Subcutaneous adipose tissue (tissue), 4 donors: Measurements from ENCODE around the gene BTG2. TPM values are rescaled to one million over a fixed set of nuclear protein-coding genes. Genes with fewer than 3 reads are reported as not detected.

Source experiments
- total RNA-seq, 4 donors: library from RNA; depleted of rRNA; stranded (reverse); fragments of >200 nt; gene quantifications; one replicate each; pipeline ENCODE4 v1.1.0, GENCODE V29; 2016
- TF ChIP-seq, protein P1 (sequence below): fragments of 450-650 bp; IDR thresholded peaks from one replicate; pipeline ENCODE4 v1.5.1; 2016; ENCODE audit warnings: low read depth, mild to moderate bottlenecking, control low read depth, antibody characterized with exemption, moderate library complexity

Gene BTG2
- total RNA-seq, 4 donors from 2014 or later, result 68.5 to 121 (median 80.4) TPM

DNA sequence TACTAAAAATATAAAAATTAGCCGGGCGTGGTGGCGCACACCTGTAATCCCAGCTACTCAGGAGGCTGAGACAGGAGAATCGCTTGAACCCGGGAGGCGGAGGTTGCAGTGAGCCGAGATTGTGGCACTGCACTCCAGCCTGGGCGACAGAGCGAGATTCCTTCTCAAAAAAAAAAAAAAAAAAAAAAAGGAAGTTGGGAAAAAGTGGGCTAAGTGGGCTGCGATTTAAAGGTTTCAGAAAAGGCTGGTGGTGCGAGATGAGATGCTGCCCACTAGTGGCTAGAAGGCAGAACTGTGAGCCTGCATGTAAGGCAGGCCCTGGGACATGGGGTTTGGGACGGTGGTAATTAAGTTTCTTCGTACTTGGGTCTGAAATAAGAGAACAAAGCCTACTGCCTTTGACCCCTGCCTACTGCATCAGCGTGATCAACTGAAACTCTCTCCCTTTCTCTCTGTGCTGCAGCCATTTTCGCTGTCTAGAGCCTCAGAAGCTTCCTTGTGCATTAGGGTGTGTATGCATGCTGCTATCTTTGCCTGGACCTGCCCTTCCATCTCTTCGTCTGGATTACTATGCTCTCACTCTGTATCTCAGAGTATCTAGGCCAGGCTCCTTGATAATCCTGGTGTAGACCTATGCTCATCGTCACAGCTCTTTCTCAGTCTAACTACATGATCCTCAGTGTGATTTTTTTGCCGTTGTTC is 33.2 kb downstream of the BTG2 start:
- TF ChIP-seq, protein P1, sequence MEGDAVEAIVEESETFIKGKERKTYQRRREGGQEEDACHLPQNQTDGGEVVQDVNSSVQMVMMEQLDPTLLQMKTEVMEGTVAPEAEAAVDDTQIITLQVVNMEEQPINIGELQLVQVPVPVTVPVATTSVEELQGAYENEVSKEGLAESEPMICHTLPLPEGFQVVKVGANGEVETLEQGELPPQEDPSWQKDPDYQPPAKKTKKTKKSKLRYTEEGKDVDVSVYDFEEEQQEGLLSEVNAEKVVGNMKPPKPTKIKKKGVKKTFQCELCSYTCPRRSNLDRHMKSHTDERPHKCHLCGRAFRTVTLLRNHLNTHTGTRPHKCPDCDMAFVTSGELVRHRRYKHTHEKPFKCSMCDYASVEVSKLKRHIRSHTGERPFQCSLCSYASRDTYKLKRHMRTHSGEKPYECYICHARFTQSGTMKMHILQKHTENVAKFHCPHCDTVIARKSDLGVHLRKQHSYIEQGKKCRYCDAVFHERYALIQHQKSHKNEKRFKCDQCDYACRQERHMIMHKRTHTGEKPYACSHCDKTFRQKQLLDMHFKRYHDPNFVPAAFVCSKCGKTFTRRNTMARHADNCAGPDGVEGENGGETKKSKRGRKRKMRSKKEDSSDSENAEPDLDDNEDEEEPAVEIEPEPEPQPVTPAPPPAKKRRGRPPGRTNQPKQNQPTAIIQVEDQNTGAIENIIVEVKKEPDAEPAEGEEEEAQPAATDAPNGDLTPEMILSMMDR, result no peak

DNA sequence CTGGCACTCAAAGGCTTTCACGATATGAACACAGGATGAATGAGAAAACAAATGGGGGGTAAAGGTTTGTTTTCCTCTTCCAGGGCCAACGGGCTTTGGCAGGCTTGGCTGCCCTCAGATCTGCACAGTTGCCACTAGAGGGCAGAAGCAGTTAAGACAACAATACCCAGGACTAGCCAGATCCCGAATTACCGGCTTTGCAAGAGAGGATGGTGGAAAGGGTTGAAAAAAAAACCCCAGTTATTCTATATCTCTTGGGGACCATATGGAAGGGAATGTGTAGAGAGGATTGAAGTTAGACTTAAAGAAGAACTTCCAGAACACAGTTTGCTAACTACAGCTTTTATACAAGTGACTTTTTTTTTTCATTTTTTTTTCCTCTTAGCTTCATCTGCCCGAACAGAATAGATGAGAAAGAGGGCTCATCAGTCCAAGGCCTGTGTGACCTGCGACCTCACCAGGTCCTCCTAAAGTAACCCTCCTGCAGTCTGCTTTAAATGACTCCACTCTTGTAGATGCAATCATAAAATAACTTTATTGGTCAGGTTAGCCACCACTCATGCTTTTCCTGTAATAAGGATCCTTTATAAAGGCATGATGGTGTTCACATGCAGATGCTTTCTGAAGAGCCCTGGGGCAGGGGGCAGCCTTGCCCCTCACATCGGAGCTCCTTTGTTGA is 34.9 kb downstream of the BTG2 start:
- TF ChIP-seq, protein P1, result no peak

DNA sequence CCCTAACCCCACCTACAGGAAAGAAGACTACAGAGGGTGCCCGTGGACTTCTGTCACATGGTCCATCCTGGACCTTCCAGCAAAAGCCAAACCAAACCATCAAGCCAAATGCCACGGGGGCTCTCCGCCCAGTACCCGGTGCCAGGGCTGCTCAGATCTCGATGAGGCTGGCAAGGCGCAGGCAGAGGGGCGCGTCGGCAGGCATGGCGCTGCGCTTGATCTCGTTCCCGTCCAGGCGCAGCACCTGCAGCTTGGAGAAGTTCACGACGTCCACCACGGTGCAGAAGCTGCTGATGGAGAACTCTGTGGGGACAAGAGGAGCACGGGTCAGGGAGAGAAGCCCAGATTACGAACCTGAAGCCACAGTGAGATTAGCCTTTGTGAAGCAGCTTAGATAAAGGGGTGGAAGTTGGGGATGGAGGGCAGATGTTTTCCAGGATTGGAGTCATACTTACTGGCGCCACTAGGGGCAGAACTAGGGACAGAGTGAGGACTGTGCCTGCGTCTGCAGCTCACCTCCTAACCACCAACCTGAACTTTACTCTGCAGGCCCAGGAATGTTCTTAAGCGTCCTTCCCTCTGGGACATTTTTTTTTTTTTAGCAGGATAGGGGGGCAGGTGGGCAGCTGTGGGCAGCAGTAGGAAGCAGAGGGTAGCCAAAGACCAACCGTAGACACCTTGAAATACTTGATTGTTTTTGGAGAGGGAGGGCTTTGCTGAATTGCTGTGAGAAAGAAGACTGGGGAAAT is 37.0 kb downstream of the BTG2 start:
- TF ChIP-seq, protein P1, result no peak

DNA sequence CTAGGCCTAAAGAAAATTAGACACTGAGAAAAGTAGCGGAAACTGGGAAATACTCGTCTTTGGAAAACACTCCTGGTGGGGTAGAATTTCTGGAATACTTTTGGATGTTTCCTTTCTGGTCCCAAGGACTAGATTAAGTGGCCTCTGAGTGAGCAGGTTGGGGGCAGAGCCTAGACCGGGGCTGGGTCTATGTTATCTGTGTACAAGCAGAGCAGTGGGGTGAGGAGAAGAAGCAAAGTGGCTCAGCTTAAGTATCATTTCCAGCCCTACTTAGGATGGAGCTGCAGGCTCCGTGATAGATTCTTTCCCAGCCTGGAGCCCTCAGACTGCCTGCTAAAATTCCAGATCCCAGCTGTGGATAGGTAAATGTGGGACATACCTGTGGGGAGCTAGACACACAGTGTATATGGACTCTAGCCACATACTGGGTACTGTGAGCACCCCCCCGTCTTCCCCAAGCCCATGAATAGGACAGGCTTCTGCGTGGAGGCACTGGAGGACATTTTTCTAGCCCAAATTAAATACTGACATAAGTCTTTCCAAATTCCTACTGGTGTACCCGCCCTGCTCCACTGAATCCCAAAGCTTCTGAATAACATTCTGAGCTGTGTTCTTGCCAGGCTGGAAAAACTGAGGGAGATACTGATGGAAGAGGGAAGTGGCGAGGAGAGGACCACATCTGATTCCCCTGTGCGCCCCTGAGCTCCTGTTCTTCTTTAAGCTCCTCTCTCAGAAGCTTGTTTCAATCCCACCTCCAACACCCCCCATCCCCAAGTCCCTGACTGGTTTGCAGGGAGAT is 38.8 kb downstream of the BTG2 start:
- TF ChIP-seq, protein P1, result no peak

DNA sequence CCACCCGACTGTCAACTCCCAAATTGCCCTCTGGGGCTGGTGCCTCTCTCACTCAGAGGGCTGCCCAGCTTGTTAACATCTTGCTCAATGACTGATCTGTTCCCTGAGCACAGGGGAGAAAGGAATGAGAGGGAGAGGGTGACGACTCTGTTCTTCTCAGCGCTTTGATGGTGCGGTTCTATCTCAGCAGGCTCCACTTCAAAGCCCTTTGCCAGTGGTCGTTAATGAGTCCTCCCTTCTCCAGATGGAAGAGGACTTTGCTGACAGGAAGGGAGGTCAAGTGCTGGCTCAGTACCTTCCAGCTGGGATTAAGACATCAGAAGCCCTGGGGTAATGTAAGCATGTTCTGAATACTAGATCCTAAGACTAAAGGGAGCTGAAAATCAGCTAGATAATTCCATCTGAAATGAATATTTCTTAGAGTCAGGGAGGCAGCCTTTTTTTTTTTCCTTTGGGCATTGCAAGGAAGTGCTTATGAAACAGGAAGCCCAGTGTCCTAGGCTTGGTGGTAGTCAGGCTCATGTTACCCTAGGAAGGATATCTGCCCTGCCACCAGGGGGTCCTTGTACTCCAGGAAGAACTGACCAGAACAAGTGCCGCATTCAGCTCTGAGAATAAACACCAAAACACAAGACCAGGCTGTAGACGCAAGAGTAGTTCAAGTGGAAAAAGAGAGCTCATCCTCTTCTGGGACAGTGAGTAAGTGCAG is 40.9 kb downstream of the BTG2 start:
- TF ChIP-seq, protein P1, result no peak

DNA sequence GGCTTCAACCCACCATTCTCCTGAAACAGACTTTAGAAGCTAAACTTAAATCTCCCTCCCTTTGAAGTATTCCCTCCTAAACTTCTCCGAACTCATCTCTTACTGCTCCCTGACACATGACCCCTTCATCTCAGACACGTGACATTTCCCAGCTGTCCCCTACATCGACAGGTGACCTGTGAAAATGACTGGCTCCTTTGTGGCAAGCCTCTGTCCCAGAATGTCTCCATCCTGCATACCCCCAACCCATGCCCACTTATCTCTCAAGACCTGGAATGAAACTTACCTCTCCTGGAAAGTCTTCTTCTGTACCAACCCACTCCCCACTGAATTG is 41.4 kb downstream of the BTG2 start:
- TF ChIP-seq, protein P1, result no peak
